Measurements from ENCODE around the gene RIF1. TPM values are rescaled to one million over a fixed set of nuclear protein-coding genes. Genes with fewer than 3 reads are reported as not detected.

The RIF1 gene
- total RNA-seq, 1 donor from 2014 or later, result 31.6 TPM

DNA sequence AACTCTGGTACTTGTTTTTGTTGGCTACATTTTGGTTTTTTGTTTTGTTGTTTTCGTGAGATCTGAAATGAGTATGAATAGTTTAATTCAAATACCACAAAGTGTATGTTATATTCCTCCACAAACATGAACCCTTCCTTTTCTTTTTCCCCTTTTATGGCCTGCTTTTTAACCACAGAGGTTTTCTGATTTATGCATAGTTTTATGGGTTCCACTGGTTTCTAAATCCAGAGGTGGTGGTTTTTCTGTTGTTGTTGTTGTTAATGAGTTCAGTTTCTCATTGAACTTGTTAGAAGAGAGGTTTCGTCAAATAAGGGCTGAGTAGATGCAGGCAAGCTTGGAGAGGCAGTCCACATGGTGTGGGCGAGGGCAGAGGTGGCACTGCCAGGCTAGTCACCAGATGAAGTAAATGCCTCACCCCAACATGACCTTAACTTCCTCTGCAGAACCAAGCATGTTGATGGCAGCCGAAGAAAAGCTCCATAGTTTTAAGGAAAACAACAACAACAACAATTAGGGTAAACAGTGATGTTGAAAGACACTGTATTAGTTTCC, 72.5 kb downstream of the RIF1 start:
- no peaks in the 10 kb centered on the region for H3K4me1 Mint-ChIP-seq (ENCODE audit: low read depth, unreplicated experiment)
- no peak overlapping the region for H3K4me3 Mint-ChIP-seq (ENCODE audit: unreplicated experiment)
- H3K27ac Mint-ChIP-seq (ENCODE audit: unreplicated experiment), result no peak overlapping the region
- H3K27me3 Mint-ChIP-seq (ENCODE audit: unreplicated experiment), result no peaks in the 10 kb centered on the region
- no peaks in the 10 kb centered on the region for H3K9me3 Mint-ChIP-seq (ENCODE audit: unreplicated experiment)
- no peak for DNase-seq
- H3K36me3 Mint-ChIP-seq (ENCODE audit: unreplicated experiment), result no peaks in the 10 kb centered on the region
- TF ChIP-seq, protein P1, sequence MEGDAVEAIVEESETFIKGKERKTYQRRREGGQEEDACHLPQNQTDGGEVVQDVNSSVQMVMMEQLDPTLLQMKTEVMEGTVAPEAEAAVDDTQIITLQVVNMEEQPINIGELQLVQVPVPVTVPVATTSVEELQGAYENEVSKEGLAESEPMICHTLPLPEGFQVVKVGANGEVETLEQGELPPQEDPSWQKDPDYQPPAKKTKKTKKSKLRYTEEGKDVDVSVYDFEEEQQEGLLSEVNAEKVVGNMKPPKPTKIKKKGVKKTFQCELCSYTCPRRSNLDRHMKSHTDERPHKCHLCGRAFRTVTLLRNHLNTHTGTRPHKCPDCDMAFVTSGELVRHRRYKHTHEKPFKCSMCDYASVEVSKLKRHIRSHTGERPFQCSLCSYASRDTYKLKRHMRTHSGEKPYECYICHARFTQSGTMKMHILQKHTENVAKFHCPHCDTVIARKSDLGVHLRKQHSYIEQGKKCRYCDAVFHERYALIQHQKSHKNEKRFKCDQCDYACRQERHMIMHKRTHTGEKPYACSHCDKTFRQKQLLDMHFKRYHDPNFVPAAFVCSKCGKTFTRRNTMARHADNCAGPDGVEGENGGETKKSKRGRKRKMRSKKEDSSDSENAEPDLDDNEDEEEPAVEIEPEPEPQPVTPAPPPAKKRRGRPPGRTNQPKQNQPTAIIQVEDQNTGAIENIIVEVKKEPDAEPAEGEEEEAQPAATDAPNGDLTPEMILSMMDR (IDR thresholded peaks at IDR 0.05; ENCODE audit: partially characterized antibody, unreplicated experiment), result no peak

DNA sequence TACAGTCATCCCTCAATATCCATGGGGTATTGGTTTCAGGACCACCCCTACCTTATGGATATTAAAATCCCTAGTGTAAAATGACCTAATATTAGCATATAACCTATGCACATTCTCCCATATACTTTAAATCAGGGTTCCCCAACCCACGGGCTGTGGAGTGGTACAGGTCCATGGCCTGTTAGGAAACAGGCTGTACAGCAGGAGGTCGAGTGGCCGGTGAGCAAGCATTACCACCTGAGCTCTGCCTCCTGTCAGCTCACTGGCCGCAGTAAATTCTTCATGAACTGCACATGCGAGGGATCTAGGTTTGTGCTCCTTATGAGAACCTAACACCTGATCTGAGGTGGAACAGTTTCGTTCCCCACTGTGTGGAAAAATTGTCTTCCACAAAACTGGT, 73.8 kb downstream of the RIF1 start:
- no peak for DNase-seq
- Mint-ChIP-seq H3K9me3 (ENCODE audit: unreplicated experiment) (no peaks in the 10 kb centered on the region), H3K27ac (ENCODE audit: unreplicated experiment) (no peak overlapping the region), H3K36me3 (ENCODE audit: unreplicated experiment) (no peaks in the 10 kb centered on the region), H3K4me1 (ENCODE audit: low read depth, unreplicated experiment) (no peaks in the 10 kb centered on the region), H3K4me3 (ENCODE audit: unreplicated experiment) (no peak overlapping the region), H3K27me3 (ENCODE audit: unreplicated experiment) (no peaks in the 10 kb centered on the region)
- TF ChIP-seq, protein P1 (IDR thresholded peaks at IDR 0.05; ENCODE audit: partially characterized antibody, unreplicated experiment), result no peak

DNA sequence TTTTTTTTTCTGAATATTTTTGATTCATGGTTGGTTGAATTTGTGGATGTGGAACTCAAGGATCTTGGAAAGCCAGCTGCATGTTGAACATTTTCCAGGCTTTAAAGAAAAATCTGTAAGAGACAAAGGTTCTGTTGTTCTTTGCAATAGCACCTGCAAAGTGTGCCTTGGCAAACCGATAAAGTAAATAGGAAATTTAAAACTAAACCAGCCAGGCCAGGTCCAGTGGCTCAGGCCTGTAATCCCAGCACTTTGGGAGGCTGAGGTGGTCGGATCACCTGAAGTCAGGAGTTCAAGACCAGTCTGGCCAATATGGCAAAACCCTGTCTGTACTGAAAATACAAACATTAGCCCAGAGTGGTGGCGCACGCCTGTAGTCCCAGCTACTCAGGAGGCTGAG, 74.4 kb downstream of the RIF1 start:
- Mint-ChIP-seq H3K4me3 (ENCODE audit: unreplicated experiment) (no peak overlapping the region), H3K4me1 (ENCODE audit: low read depth, unreplicated experiment) (no peaks in the 10 kb centered on the region), H3K9me3 (ENCODE audit: unreplicated experiment) (no peaks in the 10 kb centered on the region), H3K27me3 (ENCODE audit: unreplicated experiment) (no peaks in the 10 kb centered on the region), H3K36me3 (ENCODE audit: unreplicated experiment) (no peaks in the 10 kb centered on the region), H3K27ac (ENCODE audit: unreplicated experiment) (no peak overlapping the region)
- no peak for DNase-seq
- TF ChIP-seq, protein P1 (IDR thresholded peaks at IDR 0.05; ENCODE audit: partially characterized antibody, unreplicated experiment), result no peak

DNA sequence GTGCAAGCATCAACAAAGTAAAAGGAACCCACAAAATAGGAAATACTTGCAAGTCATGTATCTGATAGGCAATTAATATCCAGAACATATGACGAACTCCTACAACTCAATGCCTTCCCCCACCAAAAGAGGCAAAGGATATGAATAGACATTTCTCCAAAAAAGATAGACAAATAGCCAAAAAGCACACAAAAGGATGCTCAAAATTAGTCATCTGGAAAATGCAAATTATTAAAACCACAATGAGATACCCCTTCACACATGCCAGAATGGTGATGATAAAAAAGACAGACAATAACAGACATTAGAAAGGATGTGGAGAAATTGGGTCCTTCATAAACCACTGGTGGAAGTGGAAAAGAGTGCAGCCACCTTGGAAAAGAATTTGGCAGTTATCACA, 76.4 kb downstream of the RIF1 start:
- TF ChIP-seq, protein P1 (IDR thresholded peaks at IDR 0.05; ENCODE audit: partially characterized antibody, unreplicated experiment), result no peak
- no peaks in the 10 kb centered on the region for H3K27me3 Mint-ChIP-seq (ENCODE audit: unreplicated experiment)
- H3K36me3 Mint-ChIP-seq (ENCODE audit: unreplicated experiment), result no peaks in the 10 kb centered on the region
- no peaks in the 10 kb centered on the region for H3K9me3 Mint-ChIP-seq (ENCODE audit: unreplicated experiment)
- no peak overlapping the region for H3K27ac Mint-ChIP-seq (ENCODE audit: unreplicated experiment)
- H3K4me3 Mint-ChIP-seq (ENCODE audit: unreplicated experiment), result no peak overlapping the region
- H3K4me1 Mint-ChIP-seq (ENCODE audit: low read depth, unreplicated experiment), result no peaks in the 10 kb centered on the region
- DNase-seq, result no peak

DNA sequence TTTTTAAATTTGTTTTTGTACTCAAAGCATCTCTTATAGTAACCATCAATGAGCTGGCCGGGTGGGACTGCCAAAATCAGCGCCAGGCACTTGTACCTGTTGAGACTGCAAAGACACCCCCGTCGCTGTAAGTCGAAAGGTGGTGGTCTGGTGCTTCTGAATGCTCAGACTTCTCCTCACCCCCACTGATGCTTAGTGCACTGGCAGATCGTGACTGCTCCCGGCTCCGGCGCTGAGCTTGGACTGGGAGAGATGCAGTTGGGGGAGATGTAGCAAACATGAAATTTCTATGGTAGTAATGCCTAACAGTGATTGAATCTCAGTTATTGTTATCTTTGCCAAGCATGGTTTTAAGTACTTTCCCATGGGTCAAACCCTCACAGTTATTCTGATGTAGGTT, 80.6 kb downstream of the RIF1 start:
- no peaks in the 10 kb centered on the region for H3K36me3 Mint-ChIP-seq (ENCODE audit: unreplicated experiment)
- H3K9me3 Mint-ChIP-seq (ENCODE audit: unreplicated experiment), result no peaks in the 10 kb centered on the region
- no peak overlapping the region for H3K4me3 Mint-ChIP-seq (ENCODE audit: unreplicated experiment)
- H3K27me3 Mint-ChIP-seq (ENCODE audit: unreplicated experiment), result no peaks in the 10 kb centered on the region
- DNase-seq, result no peak
- H3K27ac Mint-ChIP-seq (ENCODE audit: unreplicated experiment), result no peak overlapping the region
- H3K4me1 Mint-ChIP-seq (ENCODE audit: low read depth, unreplicated experiment), result no peaks in the 10 kb centered on the region
- TF ChIP-seq, protein P1 (IDR thresholded peaks at IDR 0.05; ENCODE audit: partially characterized antibody, unreplicated experiment), result no peak
